Erythroblast (primary cell): ENCODE measurements around the gene CD82.

Experiments used
- GATA1 ChIP-seq: IDR thresholded peaks from 2 replicates; pipeline ENCODE4 v1.6.1; 2011; ENCODE audit warnings: low read depth, mild to moderate bottlenecking, control low read depth, low read length, moderate library complexity
- POLR2A ChIP-seq: IDR thresholded peaks from 2 replicates; pipeline ENCODE4 v1.6.1; 2011; ENCODE audit warnings: mild to moderate bottlenecking, low read length

DNA sequence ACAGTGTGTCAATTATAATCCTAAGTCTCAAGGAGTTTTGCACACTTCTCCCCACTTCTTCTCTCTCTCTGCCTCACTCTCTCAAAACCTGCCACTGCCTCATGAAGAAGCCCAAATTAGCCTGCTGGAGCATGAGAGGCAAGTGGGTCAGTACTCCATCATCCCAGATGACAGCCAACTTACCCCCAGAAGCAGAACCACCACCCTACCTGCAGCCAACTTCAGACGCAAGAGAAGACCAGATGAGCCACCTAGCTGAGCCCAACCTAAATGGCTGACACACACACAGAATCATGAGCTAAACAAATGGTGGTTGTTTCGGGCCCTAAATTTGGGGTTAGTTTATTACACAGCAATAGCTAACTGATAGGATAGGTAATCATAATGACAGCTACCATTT lies 61.2 kb downstream of the CD82 start:
- no peak for TF ChIP-seq POLR2A
- no peak for TF ChIP-seq GATA1
